Measurements from ENCODE around the gene EDRF1. TPM values are rescaled to one million over a fixed set of nuclear protein-coding genes. Genes with fewer than 3 reads are reported as not detected.

EDRF1 gene
- total RNA-seq, 1 experiment from 2014 or later, result 19.9 TPM

- intact Hi-C loops (cut with micrococcal nuclease; ENCODE audit: unreplicated experiment), result no loop called here
- no peak for DNase-seq
- Mint-ChIP-seq H3K27me3 (ENCODE audit: unreplicated experiment) (peaks cover 60% of the 10 kb centered on the region), H3K27ac (ENCODE audit: unreplicated experiment) (no peak within 1 kb of the TSS), H3K36me3 (ENCODE audit: insufficient read depth, unreplicated experiment) (no peaks in the 10 kb centered on the region), H3K4me1 (ENCODE audit: low read depth, unreplicated experiment) (no peaks in the 10 kb centered on the region), H3K4me3 (ENCODE audit: low read depth, unreplicated experiment) (no peak within 1 kb of the TSS), H3K9me3 (ENCODE audit: low read depth, unreplicated experiment) (no peaks in the 10 kb centered on the region)
- no TSS peak for BruUV-seq (replicated peaks)
- CTCF ChIA-PET, result no interaction called here
- no peak for TF ChIP-seq CTCF (IDR thresholded peaks at IDR 0.05; ENCODE audit: unreplicated experiment)
Observed at GRCh38 chr10:125683063-125683462, 36.4 kb upstream of the EDRF1 start, which contains the start of gene TEX36. Gene TEX36, minus strand, starts transcription at chr10:125683163. Its CDS starts 174 bp downstream, at chr10:125682989.

GRCh38 chr10:125683821-125684220 is 35.7 kb upstream of the EDRF1 start:
- no TSS peak for BruUV-seq (replicated peaks)
- intact Hi-C loops (cut with micrococcal nuclease; ENCODE audit: unreplicated experiment), result no loop called here
- Mint-ChIP-seq H3K9me3 (ENCODE audit: low read depth, unreplicated experiment) (no peaks in the 10 kb centered on the region), H3K4me1 (ENCODE audit: low read depth, unreplicated experiment) (no peaks in the 10 kb centered on the region), H3K4me3 (ENCODE audit: low read depth, unreplicated experiment) (no peak overlapping the region), H3K36me3 (ENCODE audit: insufficient read depth, unreplicated experiment) (no peaks in the 10 kb centered on the region), H3K27ac (ENCODE audit: unreplicated experiment) (no peak overlapping the region), H3K27me3 (ENCODE audit: unreplicated experiment) (peaks cover 62% of the 10 kb centered on the region)
- no peak for TF ChIP-seq CTCF (IDR thresholded peaks at IDR 0.05; ENCODE audit: unreplicated experiment)
- CTCF ChIA-PET, result no interaction called here
- no peak for DNase-seq

GRCh38 chr10:125684581-125684980 is 34.9 kb upstream of the EDRF1 start:
- Mint-ChIP-seq H3K9me3 (ENCODE audit: low read depth, unreplicated experiment) (no peaks in the 10 kb centered on the region), H3K4me3 (ENCODE audit: low read depth, unreplicated experiment) (no peak overlapping the region), H3K27ac (ENCODE audit: unreplicated experiment) (no peak overlapping the region), H3K27me3 (ENCODE audit: unreplicated experiment) (peaks cover 62% of the 10 kb centered on the region), H3K36me3 (ENCODE audit: insufficient read depth, unreplicated experiment) (no peaks in the 10 kb centered on the region), H3K4me1 (ENCODE audit: low read depth, unreplicated experiment) (no peaks in the 10 kb centered on the region)
- CTCF ChIA-PET, result no interaction called here
- no TSS peak for BruUV-seq (replicated peaks)
- no peak for DNase-seq
- no peak for TF ChIP-seq CTCF (IDR thresholded peaks at IDR 0.05; ENCODE audit: unreplicated experiment)
- intact Hi-C loops (cut with micrococcal nuclease; ENCODE audit: unreplicated experiment), result no loop called here

- no peak overlapping the region for H3K27ac Mint-ChIP-seq (ENCODE audit: unreplicated experiment)
- TF ChIP-seq CTCF (IDR thresholded peaks at IDR 0.05; ENCODE audit: unreplicated experiment), result no peak
- no peaks in the 10 kb centered on the region for H3K9me3 Mint-ChIP-seq (ENCODE audit: low read depth, unreplicated experiment)
- intact Hi-C loops (cut with micrococcal nuclease; ENCODE audit: unreplicated experiment), result no loop called here
- H3K36me3 Mint-ChIP-seq (ENCODE audit: insufficient read depth, unreplicated experiment), result no peaks in the 10 kb centered on the region
- H3K27me3 Mint-ChIP-seq (ENCODE audit: unreplicated experiment), result peaks cover 31% of the 10 kb centered on the region
- no TSS peak for BruUV-seq (replicated peaks)
- no peak for DNase-seq
- peaks cover 23% of the 10 kb centered on the region for H3K4me1 Mint-ChIP-seq (ENCODE audit: low read depth, unreplicated experiment)
- CTCF ChIA-PET, result no interaction called here
- H3K4me3 Mint-ChIP-seq (ENCODE audit: low read depth, unreplicated experiment), result no peak overlapping the region
Observed at GRCh38 chr10:125687507-125688185, 31.9 kb upstream of the EDRF1 start.
